Suprapubic skin (tissue), 4 donors: Measurements from ENCODE around the gene CCDC172.

Experiments used
- CTCF ChIP-seq, 2 donors: fragments of 200-600 bp in 1 of 2; fragments of 450-650 bp in 1 of 2; sonication (generic) in 1 of 2; IDR thresholded peaks; one replicate each; pipeline ENCODE4 v1.5.1; 2016 to 2019; ENCODE audit warnings: antibody characterized with exemption in 2 of 2, mild to moderate bottlenecking in 1 of 2, moderate library complexity in 1 of 2
- EP300 ChIP-seq: sonication (generic); formaldehyde crosslinking; IDR thresholded peaks from one replicate; pipeline ENCODE4 v1.6.1; 2017; ENCODE audit warnings: antibody characterized with exemption
- POLR2A ChIP-seq, 2 donors: fragments of 450-650 bp; IDR thresholded peaks; one replicate each; pipeline ENCODE4 v1.6.1; 2017; ENCODE audit warnings: antibody characterized with exemption in 2 of 2, mild to moderate bottlenecking in 2 of 2, moderate library complexity in 2 of 2
- POLR2AphosphoS5 ChIP-seq, 3 donors: sonication (generic); formaldehyde crosslinking; IDR thresholded peaks; one replicate each; pipeline ENCODE4 v1.6.1; 2017; ENCODE audit warnings: antibody characterized with exemption in 3 of 3

- no peak for TF ChIP-seq POLR2A (IDR thresholded peaks at IDR 0.05)
- TF ChIP-seq CTCF (IDR thresholded peaks at IDR 0.05): no peak
- no peak for TF ChIP-seq POLR2AphosphoS5 (IDR thresholded peaks at IDR 0.05)
- no peak for TF ChIP-seq EP300
Observed at GRCh38 chr10:116395223-116395985, 71.2 kb downstream of the CCDC172 start.
